AG04450 (cell line): ENCODE data around the gene SELENON. TPM values are rescaled to one million over a fixed set of nuclear protein-coding genes. Genes with fewer than 3 reads are reported as not detected.

ENCODE experiments used
- CTCF ChIA-PET: fragments of 300-600, 350-600 bp; formaldehyde crosslinking; extraction: SDS; loops from one replicate; lab custom pipeline; 2022; ENCODE audit warnings: antibody characterized with exemption, inconsistent platforms; lab: Charles Lee
- POLR2A ChIA-PET: fragments of 350-600 bp; formaldehyde crosslinking; extraction: SDS; loops from one replicate; lab custom pipeline; 2021; ENCODE audit warnings: antibody characterized with exemption, inconsistent platforms; lab: Yijun Ruan, JAX
- DNase-seq: peaks from one replicate; pipeline ENCODE4 v3.0.0-alpha.2; 2011; ENCODE audit warnings: low read depth, low spot score
- H3K27ac ChIP-seq: one replicate; pipeline ENCODE4 v1.5.1; 2012; ENCODE audit warnings: low read depth, low read length, control low read depth
- H3K27me3 ChIP-seq: one replicate; pipeline ENCODE4 v1.6.0; 2012; ENCODE audit warnings: low read length; ENCODE audit not compliant: control insufficient read depth, insufficient read depth
- H3K4me3 ChIP-seq: 2 replicates; pipeline ENCODE4 v1.5.1; 2011; ENCODE audit warnings: mild to moderate bottlenecking, low read depth, low read length, control low read depth
- H3K9me3 ChIP-seq: 2 replicates; pipeline ENCODE4 v1.5.1; 2012; ENCODE audit warnings: low read length; ENCODE audit not compliant: control insufficient read depth, insufficient read depth
- polyA plus RNA-seq: library from polyadenylated mRNA; depleted of rRNA; stranded (reverse); fragments of >200 nt; gene quantifications from 2 replicates; pipeline ENCODE4 v1.2.3, GENCODE V29; 2011
- TF ChIP-seq, protein P1 (sequence below): IDR thresholded peaks from 2 replicates; pipeline ENCODE4 v1.5.1; 2011; ENCODE audit warnings: low read depth, low read length, control low read depth, inconsistent platforms

Gene SELENON
- polyA plus RNA-seq, 1 experiment, result 36.3 TPM

DNA sequence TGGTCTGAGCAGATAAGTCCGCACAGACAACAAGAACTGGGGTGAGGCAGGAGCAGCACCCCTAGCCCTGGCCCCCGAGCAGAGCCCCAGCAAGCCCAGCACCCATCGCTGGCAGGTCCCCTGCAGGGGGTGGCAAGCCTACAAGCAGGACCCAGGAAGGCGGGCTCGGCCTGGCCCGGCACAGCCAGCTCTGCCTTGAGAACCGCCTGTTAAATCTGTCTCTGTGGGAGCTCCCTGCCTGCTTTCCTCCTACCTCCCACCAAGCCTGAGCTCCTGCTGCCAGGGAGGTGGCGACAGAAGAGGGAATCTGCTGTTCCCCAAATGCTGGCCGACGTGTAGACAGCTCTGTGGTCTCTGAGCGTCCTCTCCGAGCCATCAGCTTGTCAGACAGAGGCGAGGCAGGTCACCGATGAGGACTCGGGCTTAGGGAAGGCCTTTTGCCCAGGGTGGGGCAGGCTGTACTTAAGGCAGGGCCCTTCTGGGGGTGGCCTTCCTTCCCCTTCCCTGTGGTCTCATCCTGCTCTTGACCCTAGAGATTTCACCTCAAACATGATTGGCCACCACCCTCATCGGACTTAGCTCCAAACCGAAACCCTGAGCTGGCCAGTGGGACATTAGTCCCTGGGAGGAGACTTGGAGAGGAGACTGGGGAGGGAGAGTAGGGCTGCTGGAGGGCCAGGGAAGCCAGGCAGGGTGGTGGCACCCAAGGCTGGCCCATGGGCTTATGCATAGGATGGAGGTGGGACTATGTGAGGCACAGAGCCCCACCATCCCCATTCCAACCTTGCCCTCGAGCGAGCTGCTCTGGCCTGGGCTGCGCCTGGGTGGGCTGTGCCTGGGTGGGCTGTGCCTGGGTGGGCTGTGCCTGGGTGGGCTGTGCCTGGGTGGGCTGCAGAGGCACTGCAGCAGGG, 7.7 kb downstream of the SELENON start:
- TF ChIP-seq, protein P1, sequence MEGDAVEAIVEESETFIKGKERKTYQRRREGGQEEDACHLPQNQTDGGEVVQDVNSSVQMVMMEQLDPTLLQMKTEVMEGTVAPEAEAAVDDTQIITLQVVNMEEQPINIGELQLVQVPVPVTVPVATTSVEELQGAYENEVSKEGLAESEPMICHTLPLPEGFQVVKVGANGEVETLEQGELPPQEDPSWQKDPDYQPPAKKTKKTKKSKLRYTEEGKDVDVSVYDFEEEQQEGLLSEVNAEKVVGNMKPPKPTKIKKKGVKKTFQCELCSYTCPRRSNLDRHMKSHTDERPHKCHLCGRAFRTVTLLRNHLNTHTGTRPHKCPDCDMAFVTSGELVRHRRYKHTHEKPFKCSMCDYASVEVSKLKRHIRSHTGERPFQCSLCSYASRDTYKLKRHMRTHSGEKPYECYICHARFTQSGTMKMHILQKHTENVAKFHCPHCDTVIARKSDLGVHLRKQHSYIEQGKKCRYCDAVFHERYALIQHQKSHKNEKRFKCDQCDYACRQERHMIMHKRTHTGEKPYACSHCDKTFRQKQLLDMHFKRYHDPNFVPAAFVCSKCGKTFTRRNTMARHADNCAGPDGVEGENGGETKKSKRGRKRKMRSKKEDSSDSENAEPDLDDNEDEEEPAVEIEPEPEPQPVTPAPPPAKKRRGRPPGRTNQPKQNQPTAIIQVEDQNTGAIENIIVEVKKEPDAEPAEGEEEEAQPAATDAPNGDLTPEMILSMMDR, result no peak
- ChIA-PET POLR2A (no interaction called here), CTCF (interaction anchor here (1.3 to 5.8 kb wide), 2 partner anchors 10 to 198 kb away, joined by 3 to 67 read pairs; no protein-coding TSS in a partner anchor)

DNA sequence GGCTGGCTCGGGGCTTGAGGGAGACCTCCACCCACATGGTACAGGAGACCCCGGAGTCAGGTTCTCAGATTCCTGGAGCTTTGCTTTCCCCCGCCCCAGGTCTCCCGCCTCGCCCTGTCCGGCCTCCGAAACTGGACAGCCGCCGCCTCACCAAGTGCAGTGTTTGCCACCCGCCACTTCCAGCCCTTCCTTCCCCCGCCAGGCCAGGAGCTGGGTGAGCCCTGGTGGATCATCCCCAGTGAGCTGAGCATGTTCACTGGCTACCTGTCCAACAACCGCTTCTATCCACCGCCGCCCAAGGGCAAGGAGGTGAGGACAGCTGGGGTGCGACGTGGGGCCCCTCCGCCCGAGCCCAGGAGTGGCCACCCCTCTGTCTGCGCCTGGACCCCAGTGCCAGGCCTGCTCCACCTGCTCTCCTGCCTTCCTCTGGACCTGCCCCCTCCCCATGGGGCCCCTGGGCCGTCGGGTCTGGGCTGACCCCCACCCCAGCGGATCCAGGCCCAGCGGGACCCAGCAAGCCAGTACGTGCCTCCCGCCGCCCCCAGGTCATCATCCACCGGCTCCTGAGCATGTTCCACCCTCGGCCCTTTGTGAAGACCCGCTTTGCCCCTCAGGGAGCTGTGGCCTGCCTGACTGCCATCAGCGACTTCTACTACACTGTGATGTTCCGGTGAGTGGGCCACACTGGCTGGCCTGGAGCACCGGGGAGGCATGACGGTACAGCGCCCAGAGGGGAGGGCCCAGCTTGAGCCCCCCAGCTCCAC, 8.7 kb downstream of the SELENON start:
- Histone ChIP-seq H3K9me3 (no peaks in the 10 kb centered on the region; the same call in 1 of the 2 replicates), H3K27ac (no peak overlapping the region), H3K4me3 (no peak overlapping the region), H3K27me3 (no peaks in the 10 kb centered on the region)
- TF ChIP-seq, protein P1, result no peak
- POLR2A ChIA-PET, result no interaction called here
- CTCF ChIA-PET, result interaction anchor here (1.9 to 5.8 kb wide), 3 partner anchors 11 to 288 kb away, joined by 7 to 67 read pairs (median 10); no protein-coding TSS in a partner anchor
- DNase-seq, result no peak

More for the DNA sequence above, 7.7 kb downstream of the SELENON start:
- DNase-seq, result no peak
- H3K4me3 ChIP-seq, result no peak overlapping the region
- no peaks in the 10 kb centered on the region for H3K27me3 ChIP-seq
- H3K9me3 ChIP-seq, result no peaks in the 10 kb centered on the region; the same call in 1 of the 2 replicates
- H3K27ac ChIP-seq, result no peak overlapping the region

DNA sequence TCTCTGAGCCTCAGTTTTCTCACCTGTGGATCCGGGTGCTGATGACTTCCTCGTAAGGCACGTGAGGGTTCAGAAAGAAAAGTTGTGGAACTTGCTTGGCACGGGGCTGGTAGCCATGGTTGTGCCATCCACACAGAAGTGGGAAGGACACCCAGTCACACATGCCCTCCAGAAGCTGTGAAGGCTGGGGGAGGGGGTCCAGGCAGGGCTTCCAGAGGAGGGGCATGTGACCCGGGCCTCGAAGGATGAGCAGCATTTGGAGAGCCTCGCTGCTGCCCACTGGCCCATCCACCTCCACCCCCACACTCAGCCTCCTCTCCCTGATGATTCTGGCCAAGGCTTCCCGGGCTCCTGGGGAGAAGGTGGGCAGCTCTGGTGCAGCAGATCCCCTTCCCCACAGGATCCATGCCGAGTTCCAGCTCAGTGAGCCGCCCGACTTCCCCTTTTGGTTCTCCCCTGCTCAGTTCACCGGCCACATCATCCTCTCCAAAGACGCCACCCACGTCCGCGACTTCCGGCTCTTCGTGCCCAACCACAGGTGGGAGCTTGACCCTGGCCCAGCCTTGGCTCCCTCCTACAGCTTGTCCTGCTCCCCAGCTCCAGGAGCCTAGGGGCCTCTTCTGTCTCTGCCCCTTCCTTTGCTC, 9.4 kb downstream of the SELENON start:
- no peak for DNase-seq
- no peak overlapping the region for H3K4me3 ChIP-seq
- TF ChIP-seq, protein P1, result no peak
- H3K27me3 ChIP-seq, result no peaks in the 10 kb centered on the region
- CTCF ChIA-PET, result interaction anchor here (0.6 to 5.8 kb wide), 5 partner anchors 11 to 310 kb away, joined by 3 to 67 read pairs (median 7); partner anchors contain the start of gene PAFAH2
- POLR2A ChIA-PET, result no interaction called here
- no peaks in the 10 kb centered on the region; the same call in 1 of the 2 replicates for H3K9me3 ChIP-seq
- no peak overlapping the region for H3K27ac ChIP-seq

DNA sequence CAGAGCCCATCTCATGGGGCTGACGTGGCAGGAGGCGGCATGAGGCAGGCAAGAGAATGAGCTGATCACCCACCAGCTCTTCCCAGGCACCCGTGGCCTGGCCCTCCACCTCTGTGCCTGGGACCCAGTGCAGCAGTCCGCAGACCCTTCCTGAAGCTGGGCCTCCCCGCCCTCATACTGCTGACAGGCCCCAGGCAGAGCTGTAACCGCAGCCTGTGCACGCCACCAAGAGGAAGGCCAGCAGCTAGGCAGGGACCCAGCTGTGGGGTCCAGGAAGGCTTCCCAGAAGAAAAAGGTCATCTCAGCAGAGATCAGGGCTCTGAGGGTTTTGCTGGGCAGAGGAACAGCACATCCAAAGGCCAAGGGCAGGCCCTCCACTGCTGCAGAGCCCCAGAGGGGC, 9.9 kb downstream of the SELENON start:
- POLR2A ChIA-PET, result no interaction called here
- DNase-seq, result no peak
- Histone ChIP-seq H3K27ac (no peak overlapping the region), H3K27me3 (no peaks in the 10 kb centered on the region), H3K9me3 (no peaks in the 10 kb centered on the region; the same call in 1 of the 2 replicates), H3K4me3 (no peak overlapping the region)
- TF ChIP-seq, protein P1, result no peak
- CTCF ChIA-PET, result interaction anchor here (0.5 to 5.8 kb wide), 7 partner anchors 12 to 311 kb away, joined by 3 to 67 read pairs (median 5); partner anchors contain the start of gene PAFAH2
